Vagina (tissue), 2 donors: ENCODE data around the gene ACTL6B.

ENCODE experiments used
- CTCF ChIP-seq, 3 experiments: fragments of 450-650 bp in 2 of 3; fragments of 200-600 bp in 1 of 3; sonication (generic) in 1 of 3; IDR thresholded peaks; one replicate each; pipeline ENCODE4 v1.5.1; 2017 to 2019; ENCODE audit warnings: antibody characterized with exemption in 3 of 3, mild to moderate bottlenecking in 2 of 3, moderate library complexity in 2 of 3
- POLR2A ChIP-seq, 2 donors: fragments of 450-650 bp; IDR thresholded peaks; one replicate each; pipeline ENCODE4 v1.6.1; 2017; ENCODE audit warnings: antibody characterized with exemption in 2 of 2, mild to moderate bottlenecking in 2 of 2, moderate library complexity in 2 of 2

- TF ChIP-seq CTCF (IDR thresholded peaks at IDR 0.05) = no peak
- no peak for TF ChIP-seq POLR2A (IDR thresholded peaks at IDR 0.05)
Observed at GRCh38 chr7:100600730-100601038, 55.6 kb downstream of the ACTL6B start.
